ENCODE results near the gene PDIA6.

The PDIA6 gene

DNA sequence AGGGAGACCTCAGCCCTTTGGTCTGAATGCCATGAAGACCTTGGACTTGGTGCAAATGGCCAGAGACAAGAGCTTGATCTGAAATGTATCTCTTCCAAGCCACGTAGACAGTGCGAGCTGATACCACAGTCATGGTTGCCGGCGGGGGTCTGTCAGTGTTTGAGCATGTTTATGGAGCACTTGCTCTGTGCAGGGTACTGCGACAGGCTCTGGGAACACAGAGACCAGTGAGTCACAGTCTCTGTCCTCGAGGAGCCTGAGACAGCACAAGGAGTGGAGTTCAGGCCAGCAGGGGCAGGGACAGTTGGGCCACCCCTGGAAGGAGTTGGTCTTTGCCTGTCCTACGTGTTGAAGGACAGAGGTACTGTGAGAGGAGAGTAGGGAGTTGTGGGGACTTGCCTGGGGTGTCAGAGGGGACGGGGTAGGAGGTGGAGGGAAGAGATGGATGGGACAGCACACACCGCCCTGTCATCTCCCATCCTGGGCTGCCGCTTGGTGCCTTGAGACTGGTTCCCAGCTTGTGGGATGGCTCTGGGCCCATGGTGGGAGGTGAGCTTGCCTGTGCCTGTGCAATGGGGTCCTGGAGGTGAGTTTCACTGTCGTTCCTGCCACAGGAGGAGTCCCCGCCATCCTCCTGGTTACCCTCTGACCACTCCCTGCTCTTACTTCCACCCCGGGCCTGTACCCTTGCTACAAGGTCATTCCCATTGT, 51.6 kb downstream of the PDIA6 start:
- no peak for DNase-seq

GRCh38 chr2:10759151-10759714, 53.4 kb downstream of the PDIA6 start:
- DNase-seq, result no peak

- DNase-seq, result no peak
Observed at GRCh38 chr2:10757814-10758286, 54.7 kb downstream of the PDIA6 start.

- DNase-seq, result no peak
Observed at GRCh38 chr2:10755621-10756020, 57.0 kb downstream of the PDIA6 start.

GRCh38 chr2:10753876-10754275, 58.7 kb downstream of the PDIA6 start:
- DNase-seq, result no peak

GRCh38 chr2:10753156-10753555, 59.4 kb downstream of the PDIA6 start:
- no peak for DNase-seq

GRCh38 chr2:10752236-10752635, 60.3 kb downstream of the PDIA6 start:
- no peak for DNase-seq

DNA sequence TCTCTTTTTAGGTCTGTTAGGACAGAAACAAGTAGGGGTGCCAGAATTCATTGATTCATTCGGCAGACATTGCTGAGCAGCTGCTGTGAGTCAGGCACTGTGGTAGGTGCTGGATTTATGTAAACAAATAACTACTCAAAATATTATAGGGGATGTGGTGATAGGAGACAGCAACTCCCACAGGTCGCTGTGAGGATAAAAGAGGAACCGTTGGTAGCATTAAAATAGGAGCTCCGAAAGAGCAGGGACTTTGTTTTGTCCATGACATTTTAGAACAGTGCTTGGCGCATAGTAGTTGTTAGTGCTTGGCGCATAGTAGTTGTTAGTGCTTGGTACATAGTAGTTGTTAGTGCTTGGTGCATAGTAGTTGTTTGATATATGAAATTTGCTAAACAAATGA, 62.0 kb downstream of the PDIA6 start:
- DNase-seq, result no peak

DNA sequence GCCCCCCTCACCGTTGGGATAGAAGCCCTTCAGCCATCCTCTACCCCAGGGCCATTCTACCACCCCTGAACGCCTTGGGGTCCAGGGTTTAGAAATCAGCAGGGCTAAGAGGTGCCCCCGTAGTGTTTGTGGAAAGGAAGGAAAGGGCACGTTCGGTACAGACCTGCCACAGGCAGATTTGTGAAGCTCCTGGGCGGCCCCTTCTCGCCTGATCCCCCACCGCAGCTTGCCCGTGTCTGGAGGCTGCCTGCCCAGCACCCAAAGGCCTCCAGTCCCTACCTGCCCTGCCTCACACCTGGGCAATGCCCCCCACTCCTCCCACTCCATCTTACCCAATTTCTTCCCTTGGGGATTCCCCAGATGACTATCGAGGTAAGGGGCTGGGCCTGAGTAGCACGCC, 69.9 kb downstream of the PDIA6 start:
- DNase-seq, result no peak

- no peak for DNase-seq
Observed at GRCh38 chr2:10741139-10741538, 71.4 kb downstream of the PDIA6 start.

GRCh38 chr2:10740226-10740625, 72.4 kb downstream of the PDIA6 start:
- DNase-seq, result no peak

DNA sequence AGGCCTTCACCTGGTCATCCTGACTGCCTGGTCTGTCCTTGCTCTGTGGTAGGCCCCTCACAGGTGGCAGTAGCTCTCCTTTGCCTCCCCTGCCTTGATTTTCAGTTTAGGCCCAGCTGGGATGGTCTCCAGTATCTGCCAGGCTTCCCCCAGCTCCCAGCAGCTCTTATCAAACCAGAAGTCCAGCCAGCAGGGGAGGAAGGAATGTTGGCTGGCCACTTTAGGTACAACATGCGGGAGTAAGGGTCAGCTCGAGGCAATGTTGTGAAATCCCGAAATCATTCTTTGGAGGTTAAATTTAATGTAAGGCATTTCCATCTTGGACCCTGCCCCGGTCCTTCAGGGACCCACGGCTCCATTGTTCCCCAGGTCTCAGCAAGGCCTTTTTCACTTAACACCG, 74.4 kb downstream of the PDIA6 start:
- DNase-seq, result no peak

GRCh38 chr2:10733980-10734379, 78.6 kb downstream of the PDIA6 start:
- DNase-seq, result no peak

DNA sequence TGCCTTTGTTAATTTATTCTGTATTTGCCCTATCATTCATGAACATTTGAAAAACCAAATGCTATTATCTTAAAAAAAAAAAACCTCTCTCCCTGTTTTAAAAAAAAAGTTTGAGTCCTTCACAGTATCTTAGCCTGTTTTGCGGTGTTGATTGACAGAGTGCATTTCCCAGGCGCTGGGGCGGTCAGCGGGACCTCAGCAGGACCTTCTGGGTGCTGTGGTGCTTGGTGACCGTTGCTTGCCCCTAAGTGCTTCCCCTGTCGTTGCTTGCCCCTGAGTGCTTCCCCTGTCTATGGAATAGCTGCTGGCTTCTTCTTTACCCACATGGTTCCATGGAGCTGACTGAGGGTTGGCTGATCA, 79.0 kb downstream of the PDIA6 start:
- no peak for DNase-seq
